GM12864 (cell line): ENCODE results near the gene SNRNP200.
A peak's percentile ranks its signal among the peaks of the same experiment; 100 is the strongest.

Source experiments
- DNase-seq: peaks from one replicate; pipeline ENCODE4 v3.0.0-alpha.2; 2011; ENCODE audit warnings: low read depth
- H3K4me3 ChIP-seq: 2 replicates; pipeline ENCODE4 v1.5.1; 2011; ENCODE audit warnings: mild to moderate bottlenecking, low read depth, low read length, control low read depth
- TF ChIP-seq, protein P1 (sequence below): IDR thresholded peaks from 2 replicates; pipeline ENCODE4 v1.5.1; 2011; ENCODE audit warnings: low read depth, mild to moderate bottlenecking, moderate library complexity, low read length, control low read depth, inconsistent platforms; ENCODE audit errors: missing control alignments

Gene SNRNP200

DNA sequence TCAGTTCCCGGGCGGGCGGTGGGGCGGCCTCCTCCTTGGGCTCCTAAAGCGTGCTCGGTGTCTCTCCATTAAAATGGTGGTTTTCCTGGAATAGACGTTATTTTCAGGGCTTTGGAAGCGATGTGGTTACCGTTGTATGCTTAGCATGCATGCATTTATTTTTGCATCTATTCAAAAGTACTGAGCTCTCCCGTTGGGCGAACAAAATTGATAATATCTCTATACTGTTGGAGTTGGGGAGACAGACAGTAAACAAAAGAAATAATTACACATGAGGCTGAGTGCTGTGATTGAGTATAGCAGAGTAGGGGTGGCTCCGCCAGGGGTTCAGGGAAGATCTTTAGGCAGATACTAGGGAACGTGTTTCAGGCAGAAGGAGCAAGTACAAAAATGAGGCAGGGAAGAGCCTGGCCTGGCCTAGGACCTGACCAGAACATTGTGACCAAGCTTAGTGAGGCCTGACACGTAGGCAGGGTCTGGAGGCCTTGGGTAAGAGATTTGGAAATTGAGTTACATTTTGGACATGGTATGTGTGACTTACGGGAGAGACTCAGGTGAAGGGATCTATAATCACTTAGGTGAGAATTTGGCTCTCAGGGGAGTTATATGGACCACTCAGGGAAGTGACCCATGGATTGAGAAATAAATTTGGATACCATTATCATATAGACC, 30.9 kb upstream of the SNRNP200 start:
- DNase-seq: no peak
- peak overlapping the region; percentile 72 for H3K4me3 ChIP-seq
- TF ChIP-seq, protein P1, sequence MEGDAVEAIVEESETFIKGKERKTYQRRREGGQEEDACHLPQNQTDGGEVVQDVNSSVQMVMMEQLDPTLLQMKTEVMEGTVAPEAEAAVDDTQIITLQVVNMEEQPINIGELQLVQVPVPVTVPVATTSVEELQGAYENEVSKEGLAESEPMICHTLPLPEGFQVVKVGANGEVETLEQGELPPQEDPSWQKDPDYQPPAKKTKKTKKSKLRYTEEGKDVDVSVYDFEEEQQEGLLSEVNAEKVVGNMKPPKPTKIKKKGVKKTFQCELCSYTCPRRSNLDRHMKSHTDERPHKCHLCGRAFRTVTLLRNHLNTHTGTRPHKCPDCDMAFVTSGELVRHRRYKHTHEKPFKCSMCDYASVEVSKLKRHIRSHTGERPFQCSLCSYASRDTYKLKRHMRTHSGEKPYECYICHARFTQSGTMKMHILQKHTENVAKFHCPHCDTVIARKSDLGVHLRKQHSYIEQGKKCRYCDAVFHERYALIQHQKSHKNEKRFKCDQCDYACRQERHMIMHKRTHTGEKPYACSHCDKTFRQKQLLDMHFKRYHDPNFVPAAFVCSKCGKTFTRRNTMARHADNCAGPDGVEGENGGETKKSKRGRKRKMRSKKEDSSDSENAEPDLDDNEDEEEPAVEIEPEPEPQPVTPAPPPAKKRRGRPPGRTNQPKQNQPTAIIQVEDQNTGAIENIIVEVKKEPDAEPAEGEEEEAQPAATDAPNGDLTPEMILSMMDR: no peak

GRCh38 chr2:96333708-96334107, 28.4 kb upstream of the SNRNP200 start:
- H3K4me3 ChIP-seq: no peak overlapping the region
- TF ChIP-seq, protein P1: no peak
- no peak for DNase-seq

DNA sequence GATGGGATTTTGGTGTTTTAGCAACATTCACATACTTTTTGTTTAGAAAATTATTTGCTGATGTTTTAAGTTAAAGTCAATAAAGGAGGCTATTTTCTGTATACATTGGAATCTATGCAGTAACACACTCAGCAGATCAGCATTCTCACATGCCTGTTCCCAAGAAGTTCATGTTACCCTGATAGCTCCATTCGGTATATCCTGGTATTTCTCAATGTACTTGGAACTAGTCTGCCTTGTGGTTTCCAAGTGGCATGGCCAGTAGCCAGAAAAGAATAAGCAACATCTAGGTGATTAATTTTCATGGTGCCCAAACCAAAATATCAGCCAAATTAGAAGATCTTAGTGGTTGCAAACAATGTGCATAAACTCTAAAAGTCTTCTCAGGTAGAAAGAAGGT, 25.1 kb upstream of the SNRNP200 start:
- TF ChIP-seq, protein P1: no peak
- DNase-seq: no peak
- no peak overlapping the region for H3K4me3 ChIP-seq

DNA sequence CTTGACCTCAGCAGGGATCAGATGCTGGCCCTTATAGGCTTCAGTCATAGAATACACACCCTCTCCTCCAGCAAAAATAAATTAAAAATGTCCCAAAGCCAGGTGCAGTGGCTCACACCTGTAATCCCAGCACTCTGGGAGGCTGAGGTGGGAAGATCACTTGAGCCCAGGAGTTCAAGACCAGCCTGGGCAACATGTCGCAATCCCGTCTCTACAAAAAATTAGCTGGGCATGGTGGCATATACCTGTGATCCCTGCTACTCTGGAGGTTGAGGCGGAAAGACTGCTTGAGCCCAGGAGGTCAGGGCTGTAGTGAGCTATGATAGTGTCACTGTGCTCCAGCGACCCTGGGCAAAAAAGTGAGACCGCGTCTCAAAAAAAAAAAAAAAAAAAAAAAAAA, 24.5 kb upstream of the SNRNP200 start:
- no peak overlapping the region for H3K4me3 ChIP-seq
- TF ChIP-seq, protein P1: no peak
- no peak for DNase-seq

GRCh38 chr2:96329456-96329855, 24.1 kb upstream of the SNRNP200 start:
- H3K4me3 ChIP-seq: no peak overlapping the region
- TF ChIP-seq, protein P1: no peak
- no peak for DNase-seq

DNA sequence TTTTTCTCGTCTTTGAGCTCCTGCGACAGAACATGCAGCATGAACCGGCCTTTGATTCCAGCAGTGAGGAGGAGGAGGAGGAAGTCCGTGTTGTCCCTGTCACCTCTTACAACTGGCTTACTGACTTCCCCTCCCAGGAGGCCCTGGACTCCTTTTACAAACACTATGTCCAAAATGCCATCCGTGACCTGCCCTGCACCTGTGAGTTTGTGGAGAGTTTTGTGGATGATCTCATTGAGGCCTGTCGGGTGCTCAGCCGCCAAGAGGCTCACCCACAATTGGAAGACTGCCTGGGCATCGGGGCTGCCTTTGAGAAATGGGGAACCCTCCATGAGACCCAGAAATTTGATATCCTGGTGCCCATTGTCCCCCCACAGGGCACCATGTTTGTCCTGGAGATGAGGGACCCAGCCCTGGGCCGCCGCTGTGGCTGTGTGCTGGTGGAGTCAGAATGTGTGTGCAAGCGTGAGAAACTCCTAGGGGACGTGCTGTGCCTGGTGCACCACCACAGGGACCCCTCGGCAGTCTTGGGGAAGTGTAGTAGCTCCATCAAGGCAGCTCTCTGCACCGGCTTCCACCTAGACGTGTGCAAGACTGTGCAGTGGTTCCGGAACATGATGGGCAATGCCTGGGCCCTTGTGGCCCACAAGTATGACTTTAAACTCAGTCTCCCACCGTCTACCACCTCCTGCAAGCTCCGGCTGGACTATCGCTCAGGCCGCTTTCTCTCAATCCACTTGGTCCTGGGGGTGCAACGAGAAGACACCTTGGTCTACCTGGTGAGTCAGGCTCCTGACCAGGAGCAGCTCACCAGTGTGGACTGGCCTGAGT, 21.9 kb upstream of the SNRNP200 start:
- DNase-seq: no peak
- TF ChIP-seq, protein P1: no peak
- no peak overlapping the region for H3K4me3 ChIP-seq
